Cardiac muscle cell (in vitro differentiated cells and primary cell): Measurements from ENCODE around the gene NUCKS1. TPM values are rescaled to one million over a fixed set of nuclear protein-coding genes. Genes with fewer than 3 reads are reported as not detected.

Experiments
- DNase-seq, 2 donors: peaks; one replicate each; pipeline versions ENCODE4 v3.0.0 to v3.0.0-alpha.2; 2010 to 2017; ENCODE audit warnings: low read depth in 1 of 2, low spot score in 1 of 2
- H3K27ac ChIP-seq: fragments of 200-600 bp; sonication (generic); 2 replicates; pipeline ENCODE4 v1.5.1; 2016
- H3K27me3 ChIP-seq: fragments of 200-600 bp; sonication (generic); 2 replicates; pipeline ENCODE4 v1.6.0; 2016; ENCODE audit warnings: control low read depth
- H3K36me3 ChIP-seq: fragments of 200-600 bp; sonication (generic); 2 replicates; pipeline ENCODE4 v1.5.1; 2016; ENCODE audit warnings: control low read depth
- H3K4me1 ChIP-seq: fragments of 200-600 bp; sonication (generic); 2 replicates; pipeline ENCODE4 v1.8.1; 2017; ENCODE audit warnings: low read depth, mild to moderate bottlenecking, mixed run types
- H3K4me3 ChIP-seq: fragments of 200-600 bp; sonication (generic); 2 replicates; pipeline ENCODE4 v1.5.1; 2016; ENCODE audit warnings: mild to moderate bottlenecking
- H3K9me3 ChIP-seq: fragments of 200-600 bp; sonication (generic); 2 replicates; pipeline ENCODE4 v1.5.1; 2017; ENCODE audit warnings: low read depth, mild to moderate bottlenecking, control low read depth
- CTCF ChIP-seq: IDR thresholded peaks from 2 replicates; pipeline ENCODE4 v1.5.1; 2012; ENCODE audit warnings: low read depth, mild to moderate bottlenecking, low read length
- polyA plus RNA-seq: library from polyadenylated mRNA; unstranded; fragments of >200 nt; fragmentation: Nextera tagmentation; extraction: Ambion mirVana; gene quantifications from 2 replicates; pipeline ENCODE4 v1.2.1, GENCODE V29; 2016
- total RNA-seq: library from RNA; depleted of rRNA; stranded (reverse); fragments of >200 nt; gene quantifications from 2 replicates; pipeline ENCODE4 v1.2.3, GENCODE V29; 2016

The NUCKS1 gene
- total and polyA plus RNA-seq, 2 experiments from 2014 or later: 47.0 to 175 TPM

GRCh38 chr1:205769641-205770365 is 19.8 kb upstream of the NUCKS1 start:
- no peak for TF ChIP-seq CTCF
- Histone ChIP-seq H3K9me3 (no peaks in the 10 kb centered on the region), H3K36me3 (no peaks in the 10 kb centered on the region), H3K27ac (no peak overlapping the region), H3K4me3 (no peak overlapping the region), H3K27me3 (peaks cover 28% of the 10 kb centered on the region), H3K4me1 (no peaks in the 10 kb centered on the region)
- DNase-seq: no peak

- no peak overlapping the region for H3K27ac ChIP-seq
- no peak for DNase-seq
- no peaks in the 10 kb centered on the region for H3K4me1 ChIP-seq
- H3K36me3 ChIP-seq: no peaks in the 10 kb centered on the region
- no peak overlapping the region for H3K4me3 ChIP-seq
- no peak for TF ChIP-seq CTCF
- H3K9me3 ChIP-seq: no peaks in the 10 kb centered on the region
- H3K27me3 ChIP-seq: peaks cover 3% of the 10 kb centered on the region
These were observed 17.3 kb upstream of the NUCKS1 start for GRCh38 chr1:205767248-205767647.

GRCh38 chr1:205766570-205766969 is 16.6 kb upstream of the NUCKS1 start:
- no peaks in the 10 kb centered on the region for H3K27me3 ChIP-seq
- no peaks in the 10 kb centered on the region for H3K4me1 ChIP-seq
- H3K9me3 ChIP-seq: no peaks in the 10 kb centered on the region
- no peak for DNase-seq
- TF ChIP-seq CTCF: no peak
- H3K36me3 ChIP-seq: no peaks in the 10 kb centered on the region
- no peak overlapping the region for H3K27ac ChIP-seq
- no peak overlapping the region for H3K4me3 ChIP-seq

GRCh38 chr1:205766038-205766437 is 16.1 kb upstream of the NUCKS1 start:
- Histone ChIP-seq H3K27ac (no peak overlapping the region), H3K27me3 (no peaks in the 10 kb centered on the region), H3K36me3 (no peaks in the 10 kb centered on the region), H3K9me3 (no peaks in the 10 kb centered on the region), H3K4me3 (no peak overlapping the region), H3K4me1 (no peaks in the 10 kb centered on the region)
- no peak for DNase-seq
- TF ChIP-seq CTCF: no peak

- Histone ChIP-seq H3K27me3 (no peaks in the 10 kb centered on the region), H3K36me3 (no peaks in the 10 kb centered on the region), H3K4me1 (no peaks in the 10 kb centered on the region), H3K27ac (no peak overlapping the region), H3K4me3 (no peak overlapping the region), H3K9me3 (no peaks in the 10 kb centered on the region)
- DNase-seq: no peak
- TF ChIP-seq CTCF: no peak
These were observed 14.6 kb upstream of the NUCKS1 start for GRCh38 chr1:205764578-205764977.

GRCh38 chr1:205763980-205764379 is 14.0 kb upstream of the NUCKS1 start:
- DNase-seq: no peak
- no peak for TF ChIP-seq CTCF
- Histone ChIP-seq H3K27ac (no peak overlapping the region), H3K4me1 (no peaks in the 10 kb centered on the region), H3K9me3 (no peaks in the 10 kb centered on the region), H3K27me3 (no peaks in the 10 kb centered on the region), H3K4me3 (no peak overlapping the region), H3K36me3 (no peaks in the 10 kb centered on the region)
